Activated gamma-delta T cell (primary cell): ENCODE data around the gene SORCS2.

ENCODE experiments used
- DNase-seq: peaks from one replicate; lab custom pipeline; 2025; lab: John Stamatoyannopoulos, UW

Gene SORCS2

DNA sequence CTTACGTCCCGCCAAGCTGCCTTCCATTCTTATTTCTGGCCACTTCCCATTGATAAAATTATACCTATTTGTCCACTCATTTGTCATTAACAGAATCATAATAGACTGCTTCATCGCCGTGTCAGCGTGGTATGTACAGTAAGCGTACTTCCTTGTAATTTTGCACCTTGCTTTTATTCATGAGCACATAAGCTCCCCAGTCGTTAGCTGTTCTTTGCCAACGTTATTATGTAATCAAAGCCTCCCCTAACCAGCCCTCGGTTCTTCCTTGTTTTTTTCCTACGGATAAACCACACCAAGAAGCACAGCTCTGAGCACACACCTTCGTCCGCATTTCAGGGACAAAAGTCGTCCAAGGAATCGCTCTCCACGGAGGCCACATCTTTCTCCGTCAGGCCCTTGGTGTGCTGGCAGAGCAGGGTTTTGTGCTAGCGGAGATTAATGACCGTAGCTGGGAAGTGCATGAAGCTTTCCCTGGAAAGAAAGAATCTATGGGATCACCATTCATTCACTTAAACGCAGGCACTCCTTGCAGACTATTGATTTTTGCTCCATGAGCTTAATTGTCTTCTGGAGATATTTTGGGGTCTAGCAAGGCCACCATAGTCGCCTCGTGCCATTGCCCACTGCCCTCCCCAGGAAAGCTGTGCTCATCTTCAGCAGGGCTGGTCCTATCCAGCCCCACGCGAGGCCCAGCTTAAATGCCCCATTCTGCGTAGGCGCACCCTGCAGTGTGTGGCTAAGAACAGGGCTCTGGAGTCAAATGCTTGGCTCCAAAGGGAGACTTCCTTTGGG lies 443.3 kb downstream of the SORCS2 start:
- no peak for DNase-seq

DNA sequence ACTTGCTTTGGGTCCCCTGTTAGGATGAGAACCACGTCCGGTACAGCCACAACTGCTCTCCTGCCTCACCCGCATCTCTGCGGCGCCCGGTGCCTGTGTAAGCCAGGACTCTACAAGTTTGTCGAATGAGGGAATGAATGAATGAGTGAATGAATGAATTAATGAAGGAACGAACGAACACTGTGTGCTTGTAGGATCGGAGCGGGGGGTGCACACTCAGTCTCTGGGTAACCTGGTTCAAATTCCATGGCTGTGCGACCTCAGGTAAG lies 443.8 kb downstream of the SORCS2 start:
- DNase-seq: no peak

DNA sequence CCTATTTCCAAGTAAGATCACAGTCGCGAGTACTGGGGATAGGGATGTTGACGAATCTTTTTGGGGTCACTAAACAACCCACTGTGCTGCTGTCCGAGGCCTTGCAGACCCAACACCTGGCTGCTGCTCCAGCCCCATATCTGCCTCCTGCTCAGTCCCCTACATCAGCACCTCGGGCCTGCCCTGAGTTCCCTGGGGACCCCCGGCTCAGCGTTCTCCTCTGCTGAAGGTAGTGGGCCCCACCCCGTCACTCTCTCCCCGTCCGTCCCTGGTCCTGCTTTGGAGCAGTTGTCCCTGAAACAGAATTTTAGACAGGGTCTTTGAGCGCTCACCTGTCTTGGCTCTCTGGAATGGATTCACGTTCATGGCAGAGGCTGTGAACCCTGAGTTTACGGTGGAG lies 444.8 kb downstream of the SORCS2 start:
- DNase-seq: no peak

DNA sequence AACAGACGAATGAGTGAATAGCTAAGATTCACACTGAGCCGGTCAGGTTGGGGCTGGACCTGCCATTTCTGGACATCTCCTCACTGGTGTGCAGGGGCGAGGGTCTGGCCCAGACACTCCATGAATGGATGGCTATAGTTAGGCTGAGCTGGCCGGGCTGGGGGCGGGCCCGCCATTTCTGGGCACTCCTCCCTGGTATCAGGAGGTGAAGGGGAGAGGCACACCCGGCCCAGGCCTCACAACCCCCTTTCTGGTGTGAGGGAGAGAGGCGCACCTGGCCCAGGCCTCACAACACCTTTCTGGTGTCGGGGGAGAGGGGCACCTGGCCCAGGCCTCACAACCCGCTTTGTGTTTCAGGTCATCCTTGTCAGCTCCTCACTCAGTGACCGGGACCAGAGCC lies 445.6 kb downstream of the SORCS2 start:
- DNase-seq: no peak

DNA sequence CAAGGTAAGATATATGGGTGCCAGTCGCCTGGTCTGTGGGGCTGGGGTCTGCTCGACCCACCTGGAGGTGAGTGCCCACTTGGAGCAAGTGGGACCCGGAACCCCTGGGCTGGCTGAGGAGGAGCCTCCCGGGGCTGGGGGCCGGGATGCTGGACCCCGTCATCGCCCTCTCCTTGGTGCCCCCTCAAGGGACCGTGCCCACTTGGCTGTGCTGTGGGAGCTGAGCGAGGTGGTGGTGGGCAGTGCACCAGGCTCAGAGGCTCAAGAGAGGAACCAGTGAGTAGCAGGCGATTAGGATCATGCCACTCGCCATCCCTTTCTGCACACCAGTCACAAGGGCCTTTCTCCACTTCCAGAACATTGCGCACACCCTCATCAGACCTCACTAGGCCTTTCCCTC lies 446.2 kb downstream of the SORCS2 start:
- DNase-seq: no peak

DNA sequence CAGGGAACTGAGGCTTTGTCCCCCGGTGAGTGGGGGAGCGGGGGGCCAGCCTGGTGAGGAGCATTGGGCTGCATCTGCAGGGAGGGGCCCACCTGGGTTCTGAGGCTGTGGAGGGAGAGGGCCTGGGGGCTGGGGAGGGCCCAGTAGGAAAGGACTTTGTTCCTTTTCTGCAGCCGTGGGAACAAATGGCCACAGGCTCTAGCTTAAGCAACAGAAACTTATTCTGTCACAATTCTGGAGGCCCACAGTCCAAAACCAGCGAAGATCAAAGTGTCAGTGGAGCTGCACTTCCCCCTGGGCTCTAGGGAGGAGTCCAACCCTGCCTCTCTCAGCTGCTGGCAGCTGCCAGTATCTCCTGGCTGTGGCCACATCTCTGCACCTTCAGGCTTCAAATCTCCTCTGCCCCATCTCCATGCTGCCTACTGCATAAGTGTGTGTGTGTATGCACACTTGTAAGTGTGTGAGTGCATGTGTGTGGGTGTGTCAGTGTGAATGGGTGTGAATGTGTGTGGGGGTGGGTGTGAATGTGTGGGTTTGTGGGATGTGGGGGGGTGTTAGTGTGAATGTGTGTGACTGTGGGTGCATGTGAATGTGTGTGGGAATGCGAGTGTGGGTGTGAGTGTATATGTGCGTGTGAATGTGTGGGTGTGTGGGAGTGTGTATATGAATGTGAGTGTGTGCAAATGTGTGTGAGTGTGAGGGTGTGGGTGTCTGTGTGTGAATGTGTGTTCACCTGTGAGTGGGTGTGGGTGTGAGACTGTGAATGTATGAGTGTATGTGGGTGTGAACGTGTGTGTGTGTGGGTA lies 446.8 kb downstream of the SORCS2 start:
- no peak for DNase-seq

DNA sequence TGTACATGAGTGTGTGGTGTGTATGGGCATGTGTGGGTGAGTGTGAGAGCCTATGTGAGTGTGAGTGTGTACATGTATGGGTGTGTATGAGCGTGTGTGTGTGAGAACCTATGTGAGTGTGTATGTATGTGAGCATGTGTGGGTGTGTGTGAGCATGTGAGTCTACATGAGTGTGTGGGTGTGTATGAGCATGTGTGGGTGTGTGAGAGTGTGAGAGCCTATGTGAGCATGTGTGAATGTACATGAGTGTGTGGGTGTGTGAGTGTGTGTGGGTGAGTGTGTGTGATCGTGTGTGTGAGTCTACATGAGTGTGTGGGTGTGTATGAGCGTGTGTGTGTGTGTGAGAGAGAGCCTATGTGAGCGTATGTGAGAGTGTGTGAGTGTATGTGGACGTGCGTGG lies 447.8 kb downstream of the SORCS2 start:
- DNase-seq: no peak

DNA sequence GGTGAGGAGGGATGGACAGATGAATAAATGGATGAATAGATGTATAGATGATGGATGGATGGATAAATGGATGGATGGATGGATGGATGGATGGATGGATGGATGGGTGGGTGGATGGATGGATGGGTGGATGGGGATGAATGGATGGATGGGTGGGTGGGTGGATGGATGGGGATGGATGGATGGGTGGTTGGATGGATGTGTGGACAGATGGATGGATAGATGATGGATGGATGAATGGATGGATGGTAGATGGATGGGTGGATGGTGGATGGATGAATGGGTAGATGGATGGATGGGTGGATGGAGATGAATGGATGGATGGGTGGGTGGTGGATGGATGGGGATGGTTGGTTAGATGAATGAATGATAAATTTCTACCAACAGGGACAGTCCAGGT lies 449.4 kb downstream of the SORCS2 start:
- no peak for DNase-seq

DNA sequence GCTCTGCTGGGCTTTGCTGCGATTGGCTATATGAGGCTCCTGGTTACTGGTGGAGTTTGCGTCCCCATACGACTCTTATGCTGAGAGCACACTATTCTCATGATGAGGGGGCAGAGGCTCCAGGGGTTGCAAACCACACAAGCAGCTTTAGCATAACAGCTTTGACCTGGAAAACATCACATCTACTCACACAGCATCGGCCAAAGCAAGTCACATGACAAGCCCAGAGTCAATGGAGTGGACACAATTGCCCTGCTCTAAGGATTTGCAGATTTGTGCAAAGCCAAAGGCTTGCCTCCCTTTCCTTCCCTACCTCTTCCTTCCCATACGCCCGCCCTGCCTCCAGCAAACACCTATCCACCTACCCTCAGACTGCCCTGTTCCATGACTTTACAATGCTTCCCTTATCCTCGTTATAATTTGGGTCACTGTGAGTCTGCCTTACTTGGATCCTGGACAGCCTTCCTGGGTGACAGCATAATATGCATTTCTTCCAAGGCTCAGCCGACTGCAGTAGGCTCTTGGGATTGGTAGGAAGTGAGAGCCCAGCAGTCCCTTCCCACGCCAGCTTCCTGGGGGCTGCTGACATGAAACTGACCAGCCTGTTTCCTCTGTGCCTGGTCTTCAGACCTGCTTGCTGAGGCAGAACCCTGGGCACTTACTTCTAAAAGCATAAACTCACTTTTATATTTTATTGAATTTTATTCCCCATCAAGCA lies 450.6 kb downstream of the SORCS2 start:
- DNase-seq: no peak

DNA sequence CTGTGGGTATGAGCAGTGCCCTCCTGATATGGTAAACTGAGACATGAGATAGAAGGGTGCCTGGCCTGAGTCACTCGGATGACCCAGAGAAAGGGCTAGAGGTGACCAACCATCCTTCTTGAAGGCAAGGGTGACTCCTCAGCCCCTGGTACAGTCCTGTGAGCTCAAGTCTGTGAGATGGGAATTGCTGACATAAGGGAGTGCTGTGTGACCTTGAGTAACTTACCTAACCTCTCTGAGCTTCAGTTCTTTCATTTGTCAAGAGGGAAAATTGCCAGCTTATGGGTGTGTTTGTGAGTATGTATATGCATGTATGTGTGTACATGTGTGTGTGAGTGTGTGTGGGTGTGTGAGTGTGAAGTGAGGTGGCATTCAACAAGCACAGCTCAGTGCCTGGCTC lies 452.8 kb downstream of the SORCS2 start:
- no peak for DNase-seq

DNA sequence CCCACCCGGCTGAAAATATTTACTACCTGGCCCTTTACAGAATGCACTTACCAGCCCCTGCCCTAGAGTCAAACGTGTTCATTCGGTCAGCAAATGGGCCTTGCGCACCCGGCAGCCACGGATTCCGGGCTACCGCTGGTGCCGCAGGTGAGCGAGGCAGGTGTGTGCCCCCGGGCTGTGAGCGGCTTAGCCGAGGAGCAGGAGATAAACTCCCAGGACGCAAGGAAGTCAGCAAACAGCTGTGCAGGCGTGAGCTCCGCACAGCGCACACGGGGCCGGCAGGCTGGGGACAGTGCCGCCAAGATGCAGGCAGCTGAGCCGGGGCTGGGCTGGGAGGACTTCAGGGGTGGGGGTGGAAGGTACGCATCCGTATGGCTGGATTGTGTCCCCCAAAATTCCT lies 453.6 kb downstream of the SORCS2 start:
- DNase-seq: no peak

DNA sequence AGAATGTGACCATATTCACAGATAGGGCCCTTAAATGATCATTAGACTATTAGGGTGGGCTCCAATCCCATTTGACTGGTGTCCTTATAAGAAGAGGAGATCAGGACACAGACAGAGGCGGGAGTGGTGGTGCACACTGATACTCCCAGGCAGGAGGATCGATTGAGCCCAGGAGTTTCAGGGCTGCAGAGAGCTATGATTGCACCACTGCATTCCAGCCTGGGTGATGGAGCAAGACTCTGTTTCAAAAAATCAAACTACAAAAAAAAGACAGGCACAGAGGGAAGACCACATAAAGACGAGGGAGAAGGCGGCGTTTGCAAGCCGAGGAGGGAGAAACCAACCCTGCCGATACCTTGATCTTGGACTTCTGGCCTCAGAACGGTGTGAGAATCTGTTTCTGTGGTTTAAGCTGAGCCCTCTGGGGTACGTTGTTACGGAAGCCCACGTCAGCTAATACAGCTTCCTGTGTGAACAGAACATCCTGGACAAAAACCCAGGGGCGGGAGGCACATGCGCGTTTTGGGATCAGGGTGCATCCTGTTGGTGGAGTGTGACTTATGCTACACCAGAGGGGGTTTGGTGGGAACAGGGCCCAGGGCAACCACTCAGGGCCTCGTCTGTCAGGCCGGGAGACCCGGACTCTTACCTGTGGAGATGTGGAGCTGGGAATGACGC lies 454.2 kb downstream of the SORCS2 start:
- DNase-seq: peak; percentile 13

DNA sequence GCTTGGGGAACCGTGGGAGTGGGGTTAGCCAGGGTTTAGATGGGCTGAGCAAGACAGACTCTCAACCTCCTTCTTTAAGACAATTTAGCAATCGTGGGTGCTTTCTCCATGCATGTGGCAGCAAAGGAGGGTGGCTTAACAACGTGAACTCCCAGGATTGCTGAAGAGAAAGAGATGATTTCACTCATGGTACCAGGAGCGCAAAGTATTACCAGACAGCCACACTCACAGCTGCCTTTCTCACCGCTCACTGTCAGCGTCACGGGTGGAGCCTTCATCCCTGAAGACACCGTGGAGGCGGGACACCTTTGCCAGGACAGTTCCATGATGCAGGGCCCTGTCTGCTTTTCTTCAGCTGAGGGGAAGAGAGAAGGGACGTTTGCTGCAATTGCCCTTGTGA lies 454.8 kb downstream of the SORCS2 start:
- DNase-seq: no peak

DNA sequence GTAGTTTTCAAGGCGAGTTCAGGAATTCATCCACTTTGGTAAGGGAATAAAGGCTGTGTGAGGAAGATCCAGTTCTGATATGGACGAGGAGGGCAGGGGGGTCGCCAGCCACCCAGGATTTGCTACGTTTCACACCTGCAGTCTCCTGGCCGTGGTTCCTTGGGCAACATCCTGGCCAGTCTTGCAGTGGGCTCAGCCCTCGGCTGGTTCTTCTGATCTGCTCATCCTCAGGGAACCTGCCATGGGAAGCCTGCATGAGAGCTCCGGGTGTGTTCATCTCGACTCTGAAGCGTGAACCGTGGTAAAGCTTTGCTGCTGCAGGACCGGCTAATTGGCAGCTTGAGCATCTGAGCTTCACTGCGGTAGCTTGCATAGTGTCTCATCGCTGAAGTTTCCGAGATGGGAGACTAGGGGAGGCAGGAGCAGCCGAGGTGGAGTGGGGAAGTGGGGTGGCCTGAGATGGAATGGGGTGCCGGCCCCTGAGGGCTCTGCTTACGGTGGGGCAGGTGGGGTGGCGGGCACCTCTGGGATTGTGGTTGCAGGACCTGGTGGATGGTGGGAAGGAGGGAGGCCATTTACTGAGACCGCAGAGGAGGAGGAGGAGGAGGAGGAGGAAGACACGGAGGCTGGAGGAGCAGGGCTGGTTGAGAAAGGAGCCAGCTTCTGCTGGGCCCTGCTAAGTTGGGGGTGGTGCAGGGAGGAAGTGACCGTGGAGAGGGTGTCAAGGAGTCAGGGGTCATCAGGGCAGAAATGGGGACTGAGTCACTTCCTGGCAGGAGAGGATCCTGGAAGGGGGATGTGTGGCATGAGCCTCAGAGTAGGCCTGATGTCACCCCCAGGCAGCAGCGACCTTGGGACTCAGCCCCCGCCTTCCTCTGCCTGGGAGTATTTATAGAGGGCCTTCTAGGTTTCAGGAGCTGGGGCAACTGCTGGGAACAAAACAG lies 455.5 kb downstream of the SORCS2 start:
- no peak for DNase-seq

DNA sequence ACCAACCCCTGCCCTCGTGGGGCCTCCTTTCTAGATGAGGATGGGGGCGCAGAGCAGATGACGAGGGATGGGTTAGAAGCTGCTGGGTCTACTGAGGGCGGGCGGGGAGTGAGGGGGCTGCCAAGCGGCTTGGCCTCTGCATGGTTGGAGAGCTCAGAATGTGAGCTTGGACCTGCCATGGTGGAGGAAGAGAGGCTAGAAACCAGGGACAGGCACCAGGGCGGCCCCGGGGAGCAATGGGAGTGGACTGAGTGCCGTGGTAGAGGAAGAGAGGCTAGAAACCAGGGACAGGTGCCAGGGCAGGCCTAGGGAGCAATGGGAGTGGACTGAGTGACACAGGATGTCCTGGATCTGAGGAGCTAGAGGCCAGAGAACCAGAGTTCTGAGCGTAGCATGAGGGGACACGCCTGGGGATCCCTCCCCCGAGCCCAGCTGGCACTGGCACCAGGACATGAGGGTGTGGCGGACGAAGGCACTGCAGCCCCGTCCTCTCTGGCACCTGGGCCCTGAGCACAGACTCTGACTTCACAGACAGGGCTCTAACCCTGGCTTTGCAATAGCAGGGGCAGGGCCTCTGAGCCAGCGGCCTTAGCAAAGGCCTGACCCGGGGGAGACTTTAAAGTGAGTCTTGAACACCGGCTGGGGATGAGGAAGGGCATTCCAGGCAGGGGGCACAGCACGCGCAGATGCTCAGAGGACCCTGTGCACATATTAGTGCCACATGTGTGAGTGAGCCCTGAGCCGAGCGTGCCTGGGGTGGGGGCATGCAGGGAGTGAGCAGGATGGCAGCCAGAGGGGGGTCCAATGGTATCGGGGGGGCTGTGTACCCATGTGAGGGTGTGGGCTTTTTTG lies 456.4 kb downstream of the SORCS2 start:
- no peak for DNase-seq

DNA sequence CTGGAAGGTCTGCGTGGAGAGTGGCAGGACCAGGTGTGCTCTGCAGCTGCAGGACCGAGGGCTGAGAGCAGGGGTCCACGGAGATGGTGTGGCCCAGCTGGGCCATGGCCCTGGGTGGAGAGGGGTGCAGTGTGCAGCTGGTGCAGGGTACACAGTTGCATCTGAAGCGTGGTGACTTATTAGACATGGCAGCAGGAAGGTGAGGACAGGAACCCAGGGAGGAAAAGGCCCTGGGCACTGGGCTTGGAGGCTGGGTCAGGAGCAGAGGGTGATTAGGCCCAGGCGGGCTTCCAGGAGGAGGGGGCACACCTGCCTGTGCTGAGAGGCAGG lies 457.0 kb downstream of the SORCS2 start:
- DNase-seq: no peak

DNA sequence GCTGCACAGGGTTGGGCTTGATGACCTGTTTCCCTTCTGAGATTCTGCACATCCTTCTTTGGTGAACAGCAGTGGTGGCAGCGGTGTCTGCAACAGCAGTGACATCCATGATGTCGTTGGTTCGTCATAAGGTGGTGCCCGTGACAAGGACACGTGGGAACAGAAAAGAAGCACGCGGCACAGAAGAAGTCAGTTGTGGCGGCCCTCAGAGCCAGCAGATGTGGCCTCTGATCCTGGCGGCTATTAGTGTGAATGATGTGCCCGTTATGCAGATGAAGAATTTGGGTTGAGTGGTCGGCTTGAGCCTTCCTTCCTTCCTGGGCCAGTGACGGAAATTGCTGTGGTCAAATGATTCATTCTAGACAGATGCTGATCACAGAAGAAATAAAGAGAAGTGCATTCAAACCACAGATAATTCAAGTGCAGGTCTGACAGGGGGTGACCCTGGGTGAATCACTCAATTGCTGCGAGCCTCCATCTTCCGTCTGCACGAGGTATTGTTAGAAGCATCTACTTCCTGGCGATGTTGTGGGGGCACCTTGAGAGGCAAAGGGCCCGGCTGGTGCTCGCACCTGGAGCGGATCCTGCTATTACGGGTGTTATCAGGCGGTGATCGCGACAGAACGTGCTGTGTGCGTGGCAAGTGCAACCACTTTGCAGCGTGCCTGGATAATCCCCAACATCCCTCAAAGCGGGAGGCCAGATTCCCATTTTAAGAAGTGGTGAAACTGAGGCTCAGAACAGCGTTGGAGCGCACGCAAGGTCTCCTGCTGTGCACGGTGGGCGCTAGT lies 457.6 kb downstream of the SORCS2 start:
- no peak for DNase-seq

DNA sequence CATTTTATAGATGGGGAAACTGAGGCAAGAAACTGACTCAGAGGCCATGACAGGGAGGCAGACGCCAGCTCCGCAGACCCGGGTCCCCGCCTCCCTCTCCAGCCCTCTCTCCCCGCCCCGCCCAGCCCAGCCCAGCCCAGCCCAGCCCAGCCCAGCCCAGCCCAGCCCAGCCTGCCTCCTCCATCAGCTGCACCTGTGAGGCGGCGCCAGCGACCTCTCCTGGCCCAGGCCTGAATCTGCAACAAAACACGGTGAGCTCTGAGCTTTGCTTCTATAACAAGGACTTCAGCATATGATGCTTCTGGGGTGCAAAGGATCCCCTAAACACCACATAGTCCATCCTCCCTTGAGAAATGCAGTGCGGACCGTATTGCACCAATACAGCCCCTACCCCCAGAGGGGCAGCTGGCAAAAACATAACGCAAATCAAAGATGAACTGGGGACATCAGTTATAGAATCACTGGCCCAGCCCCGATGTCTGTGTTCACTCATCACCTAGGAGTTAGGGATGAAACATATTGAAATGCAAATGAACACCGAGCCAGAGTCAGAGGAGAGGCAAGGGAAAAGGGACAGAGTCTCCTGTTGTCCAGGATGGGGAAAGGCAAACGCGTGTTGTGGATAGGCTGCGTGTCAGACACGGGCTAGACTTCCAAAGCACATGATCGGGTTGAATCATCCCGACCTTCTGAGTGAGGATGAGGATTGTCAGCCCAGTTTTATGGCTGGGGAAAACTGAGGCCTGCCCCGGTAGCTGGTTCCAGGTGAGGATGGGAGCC lies 458.5 kb downstream of the SORCS2 start:
- peak; percentile 19 for DNase-seq

DNA sequence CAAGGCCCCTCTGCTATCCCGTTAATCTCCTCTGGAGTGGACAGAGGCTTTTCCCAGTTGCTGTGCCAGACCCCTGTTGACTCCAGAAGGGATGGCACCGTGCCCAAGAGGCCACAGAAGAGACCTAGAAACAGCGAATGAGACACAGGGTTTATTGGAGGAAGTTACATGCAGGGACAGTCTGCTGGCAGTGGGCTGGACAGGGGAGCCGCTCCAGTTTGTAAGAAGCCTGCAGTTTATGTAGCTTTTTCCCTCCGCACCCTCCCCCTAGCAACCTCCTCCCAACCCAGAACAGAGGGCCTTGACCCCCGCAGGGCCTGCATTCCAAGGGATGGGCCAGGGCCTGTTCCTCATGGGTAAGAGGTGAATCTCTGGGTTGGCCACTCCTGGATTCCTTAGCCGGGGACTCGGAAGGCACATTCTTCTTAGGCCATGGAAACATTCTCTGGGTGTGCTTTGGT lies 459.2 kb downstream of the SORCS2 start:
- no peak for DNase-seq
